Islet precursor cell (in vitro differentiated cells): ENCODE data around the gene SHROOM3.

Experiments used
- DNase-seq: peaks from one replicate; pipeline ENCODE4 v3.0.0-alpha.2; 2018

The SHROOM3 gene

GRCh38 chr4:76494871-76495590 lies 60.0 kb downstream of the SHROOM3 start:
- no peak for DNase-seq

GRCh38 chr4:76498550-76498949 lies 63.5 kb downstream of the SHROOM3 start:
- DNase-seq, result no peak

- no peak for DNase-seq
Measured at GRCh38 chr4:76499461-76499860, 64.4 kb downstream of the SHROOM3 start.

GRCh38 chr4:76502886-76503285 lies 67.9 kb downstream of the SHROOM3 start:
- no peak for DNase-seq

GRCh38 chr4:76504613-76505465 lies 69.8 kb downstream of the SHROOM3 start:
- DNase-seq, result no peak

- no peak for DNase-seq
Measured at GRCh38 chr4:76511947-76512346, 76.9 kb downstream of the SHROOM3 start.

- DNase-seq, result no peak
Measured at GRCh38 chr4:76513482-76513881, 78.5 kb downstream of the SHROOM3 start.

- no peak for DNase-seq
Measured at GRCh38 chr4:76514087-76514486, 79.1 kb downstream of the SHROOM3 start.

GRCh38 chr4:76515975-76516843 lies 81.2 kb downstream of the SHROOM3 start:
- DNase-seq, result no peak

- no peak for DNase-seq
Measured at GRCh38 chr4:76518241-76518640, 83.2 kb downstream of the SHROOM3 start.

GRCh38 chr4:76523593-76523992 lies 88.6 kb downstream of the SHROOM3 start:
- DNase-seq, result no peak

- DNase-seq, result no peak
Measured at GRCh38 chr4:76525751-76526150, 90.7 kb downstream of the SHROOM3 start.

- DNase-seq, result no peak
Measured at GRCh38 chr4:76526585-76526990, 91.6 kb downstream of the SHROOM3 start.

GRCh38 chr4:76527666-76528065 lies 92.6 kb downstream of the SHROOM3 start:
- DNase-seq, result no peak

GRCh38 chr4:76531597-76531996 lies 96.6 kb downstream of the SHROOM3 start:
- DNase-seq, result no peak

GRCh38 chr4:76532805-76533204 lies 97.8 kb downstream of the SHROOM3 start:
- DNase-seq, result no peak

GRCh38 chr4:76533314-76533713 lies 98.3 kb downstream of the SHROOM3 start:
- DNase-seq, result no peak

GRCh38 chr4:76535603-76536372 lies 100.8 kb downstream of the SHROOM3 start:
- no peak for DNase-seq

- no peak for DNase-seq
Measured at GRCh38 chr4:76536373-76536689, 101.3 kb downstream of the SHROOM3 start.

- DNase-seq, result no peak
Measured at GRCh38 chr4:76538296-76538695, 103.3 kb downstream of the SHROOM3 start.

- peak; percentile 81 for DNase-seq
Measured at GRCh38 chr4:76539979-76540378, 105.0 kb downstream of the SHROOM3 start.

GRCh38 chr4:76540486-76540885 lies 105.5 kb downstream of the SHROOM3 start:
- no peak for DNase-seq

- no peak for DNase-seq
Measured at GRCh38 chr4:76543378-76543777, 108.3 kb downstream of the SHROOM3 start.
